GM18511 (cell line): ENCODE measurements around the gene CAPN14.

Source experiments
- ATAC-seq: cut with Tn5 transposase; IDR thresholded peaks from one replicate; pipeline ENCODE4 v1.9.1; 2021; ENCODE audit warnings: mild to moderate bottlenecking, moderate library complexity; ENCODE audit not compliant: unreplicated experiment

Gene CAPN14

GRCh38 chr2:31217465-31218200, at the start of gene CAPN14:
TSS of gene CAPN14 (minus strand) at chr2:31217515. CDS start at chr2:31205447, 12,068 bp downstream.
- no peak for ATAC-seq

DNA sequence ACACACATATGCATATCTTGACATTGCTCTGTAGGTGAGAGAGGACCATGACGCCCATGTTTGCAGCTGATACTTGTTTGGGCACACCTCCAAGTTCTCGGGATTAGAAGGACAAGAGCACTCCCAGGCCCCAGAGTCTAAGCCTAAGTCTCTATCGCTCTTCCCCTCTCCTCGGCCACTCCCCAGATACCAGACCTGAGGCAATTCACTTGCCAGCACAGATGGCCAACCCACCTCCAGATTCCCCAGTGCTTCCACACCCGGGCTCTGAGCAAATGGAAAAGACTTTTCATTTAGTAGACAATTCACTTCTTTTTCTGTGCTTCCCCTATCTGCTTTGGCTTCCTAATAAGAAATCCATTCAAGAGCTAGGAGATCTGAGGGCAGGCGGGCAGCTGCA, 49.5 kb upstream of the CAPN14 start:
- no peak for ATAC-seq

DNA sequence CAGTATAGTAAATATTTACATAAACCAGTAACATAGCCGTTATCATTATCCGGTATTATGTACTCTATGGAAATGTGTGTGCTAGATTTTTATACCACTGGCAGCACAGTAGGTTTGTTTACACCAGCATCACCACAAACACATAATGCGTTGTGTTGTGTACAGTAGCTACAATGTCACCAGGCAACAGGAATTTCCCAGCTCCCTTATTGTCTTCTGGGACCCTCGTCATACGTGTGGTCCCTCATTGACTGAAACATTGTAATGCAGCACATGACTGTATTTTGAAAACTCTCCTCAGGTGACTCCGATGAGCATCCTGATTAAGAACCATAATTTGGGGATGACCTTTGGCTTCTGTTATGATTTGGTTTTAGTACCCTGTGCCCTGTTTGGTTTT, 47.9 kb upstream of the CAPN14 start:
- no peak for ATAC-seq

DNA sequence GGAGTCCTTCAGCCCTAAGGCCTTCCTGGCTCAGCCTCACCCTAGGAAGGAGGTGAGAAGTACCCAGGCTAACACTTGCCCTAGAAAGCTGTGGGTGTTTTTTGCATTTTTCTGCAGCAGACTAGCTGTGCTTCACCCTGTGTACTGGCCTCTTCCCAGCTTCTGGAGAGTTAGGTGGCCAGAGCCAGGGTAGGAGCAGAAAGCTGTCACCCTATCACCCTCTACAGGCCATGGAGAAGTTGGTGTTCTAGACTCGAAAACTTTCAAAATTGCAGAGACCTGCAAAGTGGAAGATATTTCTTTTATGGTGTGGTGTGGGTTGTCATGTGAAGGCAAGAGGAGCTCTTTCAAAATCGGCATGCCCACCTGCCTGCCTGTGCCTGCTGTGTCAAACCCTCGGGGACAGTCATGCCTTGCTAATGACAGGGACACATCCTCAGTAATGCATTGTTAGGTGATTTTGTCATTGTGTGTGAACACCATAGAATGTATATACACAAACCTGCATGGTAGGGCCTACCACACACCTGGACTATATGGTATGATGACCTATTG, 46.4 kb upstream of the CAPN14 start:
- no peak for ATAC-seq

DNA sequence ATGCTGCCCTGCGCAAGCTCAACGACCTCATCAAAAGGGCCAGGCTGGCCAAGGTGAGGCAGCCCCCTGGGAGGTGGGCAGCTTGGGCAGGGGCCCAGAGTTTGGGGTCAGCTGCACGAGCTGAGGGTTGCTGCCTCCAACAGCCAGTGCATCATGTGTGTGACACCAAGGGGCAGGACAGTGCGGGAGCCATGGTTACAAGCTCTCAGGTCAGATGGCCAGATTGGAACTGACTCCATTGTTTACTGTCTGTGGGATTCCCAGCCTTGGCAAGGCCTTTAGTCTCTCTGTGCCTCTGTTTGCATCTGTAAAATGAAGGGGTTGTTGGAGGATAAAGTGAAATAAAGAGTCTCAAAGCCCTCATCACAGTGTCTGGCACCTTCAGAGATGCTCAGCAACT, 43.6 kb upstream of the CAPN14 start:
- no peak for ATAC-seq

- no peak for ATAC-seq
Observed at GRCh38 chr2:31259075-31259474, 41.8 kb upstream of the CAPN14 start.

DNA sequence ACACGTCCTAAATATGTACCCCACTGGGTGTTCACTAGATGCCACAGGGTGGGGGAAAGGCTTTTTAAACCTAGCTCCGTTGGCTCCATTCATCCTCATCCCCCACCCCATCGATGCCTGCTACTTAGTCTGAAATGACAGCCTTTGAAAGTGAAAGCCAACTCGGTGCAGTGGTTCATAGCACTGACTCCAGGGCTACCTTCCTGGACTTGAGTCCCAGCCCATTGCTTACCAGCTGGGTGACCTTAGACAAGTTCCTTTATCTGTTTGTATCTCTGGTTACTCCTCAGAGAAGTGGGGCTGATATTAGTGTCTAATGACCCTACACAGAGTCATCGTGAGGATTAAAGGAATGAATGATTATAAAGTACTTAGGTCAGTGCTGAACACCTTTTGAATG, 41.0 kb upstream of the CAPN14 start:
- ATAC-seq: peak; percentile 41

GRCh38 chr2:31256611-31257382, 39.5 kb upstream of the CAPN14 start:
- peak; percentile 6 for ATAC-seq

DNA sequence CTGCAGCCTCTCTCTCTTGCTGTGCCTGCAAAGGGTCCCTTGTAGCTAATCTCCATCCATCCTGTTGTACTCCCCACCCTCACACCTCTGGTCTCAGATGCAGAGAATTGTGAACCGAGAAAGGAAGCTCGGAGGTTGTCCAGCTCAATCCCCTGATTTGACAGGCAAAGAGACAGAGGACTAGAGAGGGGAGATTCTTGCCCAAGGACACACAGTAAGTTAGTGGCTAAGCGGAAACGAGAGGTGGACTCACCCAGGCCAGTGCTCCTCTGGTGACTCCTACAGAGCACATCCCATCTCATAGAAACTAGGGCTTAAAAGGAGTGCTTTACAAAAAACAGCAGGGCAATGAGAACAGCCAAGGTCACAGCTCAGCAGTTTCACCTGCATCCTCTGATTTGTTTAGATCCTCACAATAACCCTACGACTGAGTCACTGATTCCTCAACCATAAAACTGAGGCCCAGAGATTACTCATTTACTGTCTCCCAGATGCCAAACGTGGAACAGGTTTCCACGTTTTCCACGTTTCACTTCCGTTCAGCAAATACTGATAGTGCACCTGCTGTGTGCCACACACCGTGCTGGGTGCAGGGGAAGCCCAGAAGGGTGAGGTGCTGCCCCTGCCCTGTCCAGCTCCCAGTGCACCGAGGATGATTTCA, 38.7 kb upstream of the CAPN14 start:
- peak; percentile 77 for ATAC-seq

- no peak for ATAC-seq
Observed at GRCh38 chr2:31254237-31255203, 37.2 kb upstream of the CAPN14 start.

- ATAC-seq: no peak
Observed at GRCh38 chr2:31253356-31254131, 36.2 kb upstream of the CAPN14 start.

GRCh38 chr2:31251851-31252250, 34.5 kb upstream of the CAPN14 start:
- no peak for ATAC-seq

GRCh38 chr2:31251018-31251417, 33.7 kb upstream of the CAPN14 start:
- ATAC-seq: no peak

- ATAC-seq: no peak
Observed at GRCh38 chr2:31249009-31249690, 31.8 kb upstream of the CAPN14 start.

DNA sequence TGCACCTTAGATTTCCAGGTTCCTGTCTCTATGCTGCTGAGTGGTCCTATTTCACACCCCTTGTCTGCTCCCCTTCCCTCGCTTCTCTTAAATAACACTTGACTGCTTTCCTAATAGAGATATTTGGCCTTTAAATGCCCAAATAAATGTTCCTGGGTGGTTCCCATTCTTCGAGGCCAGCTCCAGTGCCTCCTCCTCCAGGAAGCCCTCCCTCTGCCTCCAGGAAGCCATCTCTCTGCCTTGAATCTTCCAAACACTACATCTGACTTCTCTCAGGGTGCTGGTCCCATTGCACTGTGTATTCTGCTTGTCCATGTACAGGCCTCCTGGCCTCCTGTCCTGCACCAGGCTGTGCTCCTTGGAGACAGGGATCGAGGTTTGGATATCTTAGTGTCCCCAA, 30.8 kb upstream of the CAPN14 start:
- no peak for ATAC-seq

GRCh38 chr2:31247711-31248110, 30.4 kb upstream of the CAPN14 start:
- ATAC-seq: no peak

DNA sequence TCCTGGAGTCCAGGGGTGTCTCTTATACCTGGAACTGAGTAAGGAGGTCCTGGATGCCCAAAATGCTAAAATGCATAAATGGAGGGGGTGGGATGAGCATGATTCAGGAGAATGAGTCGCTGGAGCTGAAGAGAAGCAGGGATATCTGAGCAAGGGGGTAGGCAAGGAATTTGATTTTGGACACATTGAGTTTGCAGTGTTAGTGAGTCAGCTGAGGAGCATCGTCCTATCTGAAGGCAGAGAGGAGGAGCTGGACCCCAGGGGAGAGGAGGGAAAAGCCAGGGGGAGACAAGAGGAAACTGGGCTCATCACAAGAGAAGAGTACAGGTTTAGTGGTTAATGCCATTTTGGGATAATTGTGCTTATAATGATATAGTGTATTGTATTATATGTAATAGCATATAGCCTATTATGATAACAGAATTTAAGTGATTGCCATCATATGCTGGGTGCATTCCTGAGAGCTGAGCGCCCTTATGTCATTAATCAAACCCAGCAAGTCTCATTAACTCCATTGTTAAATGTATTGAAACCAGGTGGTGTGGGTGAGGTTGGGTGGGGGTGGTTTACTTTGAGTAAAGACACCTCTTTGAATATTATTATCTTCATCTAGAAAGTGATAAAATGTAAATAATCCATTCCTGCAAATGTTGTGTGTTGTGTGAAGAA, 29.0 kb upstream of the CAPN14 start:
- ATAC-seq: no peak

DNA sequence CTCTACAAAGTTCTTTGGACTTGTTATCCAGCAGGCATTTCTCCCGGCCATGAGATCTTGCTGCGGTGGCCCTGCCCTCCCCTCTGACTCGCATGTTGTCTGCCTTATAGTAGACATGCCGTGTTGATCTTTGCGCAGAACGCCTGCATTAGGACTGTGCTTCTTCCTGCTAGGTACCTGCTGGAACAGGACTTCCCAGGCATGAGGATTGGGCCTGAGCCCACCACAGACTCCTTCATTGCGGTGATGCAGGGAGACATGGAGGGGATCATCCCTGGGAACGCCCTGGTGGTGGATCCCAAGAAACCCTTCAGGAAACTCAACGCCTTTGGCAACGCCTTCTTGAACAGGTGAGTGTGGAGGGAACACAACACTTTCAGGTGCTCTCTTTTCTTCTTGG, 26.8 kb upstream of the CAPN14 start:
- ATAC-seq: no peak

DNA sequence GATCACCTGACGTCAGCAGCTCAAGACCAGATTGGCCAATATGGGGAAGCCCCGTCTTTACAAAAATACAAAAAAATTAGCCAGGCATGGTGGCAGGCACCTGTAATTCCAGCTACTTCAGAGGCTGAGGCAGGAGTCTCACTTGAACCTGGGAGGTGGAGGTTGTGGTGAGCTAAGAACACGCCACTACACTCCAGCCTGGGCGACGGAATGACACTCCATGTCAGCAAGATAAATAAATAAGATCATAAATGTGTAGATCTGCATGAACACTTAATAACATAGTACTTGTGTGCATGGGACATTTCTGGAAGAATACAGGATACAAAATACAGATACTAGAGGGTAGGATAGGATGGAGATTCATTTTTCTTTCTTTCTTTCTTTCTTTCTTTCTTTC, 25.7 kb upstream of the CAPN14 start:
- no peak for ATAC-seq
